ENCODE results near the gene LMX1B.
"Not testable (repeated sequence)": the region's sequence is repeated elsewhere in the genome, so short reads cannot be mapped to it uniquely, and the experiment has no call there.

LMX1B gene

DNA sequence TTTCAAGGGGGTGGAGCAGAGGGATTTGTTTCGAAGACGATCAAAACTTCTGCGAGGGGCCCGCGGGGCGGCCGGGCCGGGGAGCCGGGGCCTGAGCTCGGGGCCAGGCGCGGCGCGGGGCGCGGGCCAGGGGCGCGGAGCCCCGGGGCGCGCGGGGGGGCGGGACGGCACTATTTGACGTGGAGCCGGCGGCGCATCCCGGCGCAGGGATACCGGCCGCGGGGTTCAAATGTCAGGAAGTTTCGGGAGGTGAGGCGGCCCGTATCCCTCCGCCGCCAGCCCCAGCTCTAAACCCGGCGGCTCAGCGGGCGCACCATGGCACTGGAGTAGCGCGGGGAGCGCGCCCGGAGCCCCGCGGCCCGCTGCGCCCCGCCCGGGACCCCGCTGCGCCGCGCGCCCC lies at the start of gene LMX1B:
Gene LMX1B, plus strand, starts transcription at position 278 of the 400 bp plus-strand sequence. CDS start 522 bp downstream, outside the sequence.
- peak in 2 of 10 donors; percentile 40 to 68 for DNase-seq
- intact Hi-C loops (cut with DNase I) = loop anchor here (10.0 kb wide), 1 partner anchor 71 kb away; no protein-coding TSS in a partner anchor

DNA sequence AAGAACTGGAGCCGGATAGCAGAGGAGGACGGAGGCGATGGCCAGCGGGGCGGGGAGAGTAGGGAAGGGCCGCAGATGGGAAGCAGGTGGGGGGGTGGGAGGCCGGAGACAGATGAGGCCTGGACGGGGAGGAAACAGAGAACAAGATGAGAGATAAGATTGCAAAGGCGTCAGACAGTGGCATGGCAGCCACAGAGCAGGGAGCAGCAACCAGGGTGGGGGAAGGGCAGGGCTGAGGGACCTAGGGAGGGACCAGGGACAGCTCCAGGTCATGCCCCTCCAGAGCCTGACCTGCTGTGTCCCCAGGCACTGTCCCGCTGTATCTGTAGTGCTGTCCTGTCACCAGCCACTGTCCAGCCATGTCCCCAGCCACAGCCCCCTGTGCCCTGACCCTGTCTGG lies 49.6 kb upstream of the LMX1B start:
- intact Hi-C loops (cut with DNase I) = no loop called here
- DNase-seq = peak in 1 of 10 donors; percentile 63

DNA sequence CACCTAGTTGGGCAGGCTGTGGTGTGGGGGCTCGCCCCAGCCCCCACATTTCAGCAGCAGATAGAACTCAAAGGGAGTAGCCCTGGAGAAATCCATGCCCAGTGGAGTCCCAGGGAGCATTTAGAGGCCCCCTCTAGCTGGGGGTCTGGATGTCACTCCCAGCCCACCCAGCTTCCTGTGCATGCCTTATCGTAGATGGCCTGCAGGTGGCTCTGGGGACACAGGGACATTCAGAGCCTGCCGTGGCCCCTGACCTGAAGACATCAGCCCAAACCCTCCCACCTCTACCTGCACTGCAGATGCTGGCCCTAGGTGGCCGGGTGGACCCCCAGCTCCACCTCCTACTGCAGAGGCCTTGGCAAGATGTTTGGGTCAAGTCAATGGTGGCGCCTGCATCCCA lies 49.0 kb upstream of the LMX1B start:
- intact Hi-C loops (cut with DNase I) = no loop called here
- peak in 1 of 10 donors; percentile 32 for DNase-seq

DNA sequence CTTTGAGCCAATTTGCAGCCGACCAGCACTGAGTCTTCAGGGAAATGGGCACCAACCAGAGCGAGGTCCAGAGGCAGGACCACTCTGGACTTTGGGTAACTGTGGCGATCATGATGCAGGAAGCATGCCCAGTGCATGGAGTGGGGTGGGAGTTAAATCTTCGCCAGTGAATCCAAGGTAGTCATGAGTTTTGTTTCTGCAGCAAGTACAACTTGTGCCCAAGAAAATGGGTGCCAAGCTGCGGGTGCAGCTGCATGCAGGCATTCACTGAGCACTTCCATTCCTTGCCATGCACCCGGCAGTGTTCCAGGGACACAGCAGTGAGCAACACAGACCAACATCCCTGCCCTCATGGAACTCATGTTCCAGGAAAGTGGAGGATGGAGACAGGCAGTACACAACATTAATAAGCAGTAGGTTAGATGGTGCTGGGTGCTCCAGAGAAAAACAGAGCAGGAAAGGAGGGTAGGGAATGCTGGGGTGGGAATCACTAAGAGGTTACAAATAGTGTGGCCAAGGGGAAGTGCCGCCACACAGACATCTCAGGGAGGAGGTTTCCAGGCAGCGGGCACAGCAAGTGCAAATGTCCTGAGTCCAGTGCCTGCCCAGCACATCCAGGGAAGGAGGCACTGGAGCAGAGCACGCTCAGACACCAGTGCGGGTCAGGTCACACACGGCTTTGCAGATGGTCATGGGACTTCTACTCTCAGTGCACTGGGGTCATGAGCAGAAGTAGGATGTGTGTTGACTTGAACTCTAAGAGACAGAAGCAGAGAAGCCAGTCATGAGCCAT lies 48.2 kb upstream of the LMX1B start:
- peak in 1 of 10 donors; percentile 45 for DNase-seq
- intact Hi-C loops (cut with DNase I) = no loop called here

DNA sequence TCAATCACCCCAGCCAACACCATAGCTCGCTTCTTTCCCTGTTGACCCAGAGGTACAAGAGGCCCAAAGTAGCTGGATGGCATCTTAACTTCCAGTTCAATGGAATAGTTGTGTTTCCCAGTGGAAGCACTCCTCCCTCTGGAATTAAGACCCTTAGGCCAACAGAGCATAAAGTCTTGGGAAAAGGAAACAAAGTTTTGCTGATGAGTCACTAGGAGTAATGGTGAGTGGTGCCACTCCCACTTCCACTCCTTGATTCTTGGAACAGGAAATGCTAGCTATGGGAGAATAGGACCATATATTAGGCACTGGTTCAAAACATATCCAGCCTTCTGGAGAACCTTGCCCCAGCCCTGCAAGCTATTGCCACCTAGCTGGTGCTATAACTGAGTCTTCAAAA lies 44.7 kb upstream of the LMX1B start:
- intact Hi-C loops (cut with DNase I) = no loop called here
- DNase-seq = no peak

DNA sequence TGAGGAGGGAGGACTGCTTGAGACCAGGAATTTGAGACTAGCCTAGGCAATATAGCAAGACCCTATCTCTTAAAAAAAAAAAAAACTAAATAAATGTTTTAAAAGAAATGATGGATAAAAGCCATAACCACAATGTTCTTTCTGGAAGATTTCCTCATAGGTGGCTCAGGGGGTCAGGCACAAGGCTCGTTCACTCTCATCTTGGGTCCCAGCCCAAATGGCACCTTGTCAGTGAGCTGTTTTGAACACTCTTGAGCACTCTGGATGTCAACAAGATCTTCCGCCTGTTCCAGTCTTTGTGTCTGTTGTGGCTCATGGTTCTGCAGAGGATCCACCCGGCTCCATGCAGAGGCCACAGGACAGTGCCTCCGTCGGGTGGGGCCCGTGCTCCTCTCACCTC lies 35.7 kb upstream of the LMX1B start:
- no peak for DNase-seq

DNA sequence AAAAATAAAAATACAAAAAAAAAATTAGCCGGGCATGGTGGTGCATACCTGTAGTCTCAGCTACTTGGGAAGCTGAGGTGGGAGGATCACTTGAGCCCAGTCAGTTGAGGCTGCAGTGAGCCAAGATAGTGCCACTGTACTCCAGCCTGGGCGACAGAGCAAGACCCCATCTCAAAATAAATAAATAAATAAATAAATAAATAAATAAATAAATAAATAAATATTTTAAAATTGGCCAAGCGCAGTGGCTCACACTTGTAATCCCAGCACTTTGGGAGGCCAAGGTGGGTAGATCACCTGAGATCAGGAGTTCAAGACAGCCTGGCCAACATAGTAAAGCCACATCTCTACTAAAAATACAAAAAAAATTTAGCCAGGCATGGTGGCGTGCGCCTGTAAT lies 33.4 kb upstream of the LMX1B start:
- intact Hi-C loops (cut with DNase I) = not testable (repeated sequence)

More for the DNA sequence above, 35.7 kb upstream of the LMX1B start:
- intact Hi-C loops (cut with DNase I) = no loop called here

DNA sequence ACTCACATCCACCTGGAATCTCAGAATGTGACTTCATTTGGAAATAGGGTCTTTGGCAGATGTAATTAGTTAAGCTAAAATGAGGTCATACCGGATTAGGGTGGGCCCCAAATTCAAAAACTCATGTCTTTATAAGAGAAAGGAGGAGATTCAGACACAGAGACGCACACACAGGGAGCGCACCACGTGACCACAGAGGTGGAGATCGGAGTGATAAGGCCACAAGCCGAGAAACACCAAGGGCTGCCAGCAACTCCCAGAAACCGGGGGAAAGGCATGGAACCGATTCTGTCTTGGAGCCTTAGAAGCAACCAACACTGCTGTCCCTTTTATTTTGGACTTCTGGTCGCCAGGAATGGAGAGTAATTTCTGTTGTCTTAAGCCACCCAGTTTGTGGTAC lies 31.8 kb upstream of the LMX1B start:
- peak in 2 of 10 donors; percentile 27 to 40 for DNase-seq
- intact Hi-C loops (cut with DNase I) = no loop called here

More for the DNA sequence above, 33.4 kb upstream of the LMX1B start:
- peak in 1 of 10 donors; percentile 31 for DNase-seq

DNA sequence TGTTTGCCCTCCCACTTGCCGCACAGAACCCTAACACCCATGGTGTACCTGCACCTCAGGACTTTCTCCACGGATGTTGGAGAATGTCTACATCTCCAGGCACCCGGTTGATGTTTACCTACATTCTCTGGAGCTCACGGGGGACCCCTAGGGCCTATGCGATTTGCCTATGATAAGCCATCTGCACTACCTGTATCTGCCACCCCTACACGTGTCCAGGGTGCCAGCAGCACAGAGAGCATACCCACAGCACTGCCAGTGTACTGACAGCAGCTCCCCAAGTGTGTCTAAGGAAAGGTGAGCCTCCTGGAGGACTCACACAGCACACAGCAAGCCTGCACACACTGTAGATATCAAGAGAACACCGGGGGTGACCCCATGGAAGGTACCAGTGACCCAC lies 31.3 kb upstream of the LMX1B start:
- peak in 2 of 10 donors; percentile 11 to 30 for DNase-seq
- intact Hi-C loops (cut with DNase I) = no loop called here

DNA sequence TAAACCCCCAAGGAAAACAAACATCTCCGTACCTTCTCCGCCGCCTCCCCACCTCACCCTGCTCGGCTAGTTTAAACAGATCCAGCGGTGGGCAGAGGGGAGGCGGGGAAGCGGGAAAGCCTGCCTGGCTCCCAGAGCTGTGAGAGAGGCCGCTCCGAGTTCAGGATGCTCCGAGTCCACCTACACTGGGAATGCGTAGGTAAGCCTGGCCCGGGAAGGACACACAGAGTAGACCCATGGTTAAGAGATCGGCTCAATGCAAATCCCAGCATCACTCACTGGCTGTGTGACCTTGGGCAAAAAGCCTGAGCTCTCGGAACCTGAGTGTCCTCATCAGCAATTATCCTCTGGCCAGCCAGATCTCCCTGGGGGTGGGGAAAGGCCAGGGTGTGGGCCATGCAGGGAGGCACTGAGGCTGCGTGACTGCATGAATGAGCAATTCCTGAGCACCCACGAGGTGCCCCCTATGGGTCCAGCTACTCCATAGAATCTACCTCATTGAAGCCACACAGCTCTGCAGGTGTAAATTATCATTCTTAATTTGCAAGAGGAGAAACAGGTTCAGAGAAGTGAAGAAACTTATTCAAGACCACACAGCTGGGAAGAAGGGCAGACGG lies 30.5 kb upstream of the LMX1B start:
- intact Hi-C loops (cut with DNase I) = no loop called here

DNA sequence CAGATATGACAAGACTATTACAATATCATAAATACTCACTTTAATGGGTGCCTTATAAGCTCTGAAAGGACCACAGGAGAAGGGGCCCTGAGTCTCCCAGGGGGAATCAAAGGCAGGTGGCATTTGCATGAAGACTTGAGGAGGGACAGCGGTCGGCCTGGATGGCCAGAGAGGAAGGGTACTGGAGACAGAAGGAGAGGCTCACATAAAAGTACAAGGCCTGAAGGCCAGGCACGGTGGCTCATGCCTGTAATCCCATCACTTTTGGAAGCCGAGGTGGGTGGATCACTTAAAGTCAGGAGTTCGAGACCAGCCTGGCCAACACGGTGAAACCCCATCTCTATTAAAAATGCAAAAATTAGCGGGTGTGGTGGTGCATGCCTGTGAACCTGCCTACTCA lies 29.1 kb upstream of the LMX1B start:
- peak in 2 of 10 donors; percentile 18 to 49 for DNase-seq
- intact Hi-C loops (cut with DNase I) = no loop called here

More for the DNA sequence above, 30.5 kb upstream of the LMX1B start:
- peak in 2 of 10 donors; percentile 62 to 82 for DNase-seq

DNA sequence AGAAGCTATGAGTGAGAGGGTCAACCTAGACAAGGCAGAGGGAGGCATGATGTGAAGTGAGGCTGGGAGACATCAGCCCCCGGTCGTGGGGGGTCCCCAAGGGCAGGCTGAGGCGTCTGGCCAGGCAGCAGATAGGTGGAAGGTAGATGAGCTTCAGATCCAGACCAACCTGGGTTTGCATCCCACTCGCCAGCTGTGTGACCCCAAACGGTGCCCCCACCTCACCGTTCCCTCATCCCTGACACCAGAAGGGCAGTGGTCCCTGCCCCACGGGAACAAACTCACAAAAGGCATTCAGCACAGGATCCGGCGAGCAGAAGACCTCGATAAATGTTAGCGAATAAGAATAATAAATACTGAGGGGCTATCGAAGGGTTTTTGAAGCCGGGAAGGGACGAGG lies 27.5 kb upstream of the LMX1B start:
- peak in 2 of 10 donors; percentile 57 to 67 for DNase-seq
- intact Hi-C loops (cut with DNase I) = no loop called here

DNA sequence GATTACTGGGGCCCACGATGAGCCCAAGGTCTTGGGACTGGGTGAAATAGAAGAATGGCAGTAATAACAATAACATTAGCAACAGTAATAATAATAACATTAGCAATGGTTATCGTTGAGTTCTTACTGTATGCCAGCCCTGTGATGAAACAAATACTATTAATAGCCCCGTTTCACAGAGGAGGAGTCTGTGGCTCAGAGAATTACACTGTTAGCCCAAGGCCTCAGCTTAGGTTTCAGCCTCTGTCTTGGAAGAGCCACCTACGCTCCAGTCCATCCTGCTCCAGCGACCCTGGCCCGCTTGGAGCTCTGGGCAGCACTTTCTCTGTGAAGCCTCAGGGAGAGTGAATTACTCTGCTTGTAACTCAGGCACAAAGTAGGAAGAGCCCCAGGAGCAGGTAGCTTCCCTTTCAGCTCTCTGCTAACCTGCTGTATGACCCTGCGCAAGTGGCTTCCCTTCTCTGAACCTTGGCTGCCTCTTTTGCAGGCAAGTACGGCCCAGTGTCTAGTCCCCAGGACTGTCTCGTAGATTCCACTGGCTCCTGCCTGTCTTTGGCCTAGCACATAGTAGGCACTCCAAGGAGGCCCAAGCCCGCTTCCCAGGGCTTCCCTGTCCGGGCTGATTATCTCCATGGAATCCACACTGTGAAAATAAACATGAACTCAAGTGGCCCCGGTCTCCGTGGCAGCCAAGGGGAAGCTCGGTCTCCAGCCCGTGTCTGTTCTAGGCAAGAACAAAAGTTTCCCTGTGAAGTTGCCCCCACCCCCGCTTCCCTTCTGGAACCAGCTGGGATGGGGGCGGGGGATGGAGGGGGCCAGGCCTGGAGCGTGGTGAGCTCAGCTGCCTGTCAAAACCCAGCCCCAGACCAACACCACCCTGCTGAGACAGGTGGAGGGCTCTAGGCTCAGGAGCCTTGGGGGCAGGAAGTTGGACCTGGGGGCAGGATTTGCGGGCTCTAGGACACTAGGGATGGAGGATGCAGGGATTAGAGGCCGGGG lies 26.2 kb upstream of the LMX1B start:
- peak; percentile 44 to 95 (median 74) for DNase-seq

DNA sequence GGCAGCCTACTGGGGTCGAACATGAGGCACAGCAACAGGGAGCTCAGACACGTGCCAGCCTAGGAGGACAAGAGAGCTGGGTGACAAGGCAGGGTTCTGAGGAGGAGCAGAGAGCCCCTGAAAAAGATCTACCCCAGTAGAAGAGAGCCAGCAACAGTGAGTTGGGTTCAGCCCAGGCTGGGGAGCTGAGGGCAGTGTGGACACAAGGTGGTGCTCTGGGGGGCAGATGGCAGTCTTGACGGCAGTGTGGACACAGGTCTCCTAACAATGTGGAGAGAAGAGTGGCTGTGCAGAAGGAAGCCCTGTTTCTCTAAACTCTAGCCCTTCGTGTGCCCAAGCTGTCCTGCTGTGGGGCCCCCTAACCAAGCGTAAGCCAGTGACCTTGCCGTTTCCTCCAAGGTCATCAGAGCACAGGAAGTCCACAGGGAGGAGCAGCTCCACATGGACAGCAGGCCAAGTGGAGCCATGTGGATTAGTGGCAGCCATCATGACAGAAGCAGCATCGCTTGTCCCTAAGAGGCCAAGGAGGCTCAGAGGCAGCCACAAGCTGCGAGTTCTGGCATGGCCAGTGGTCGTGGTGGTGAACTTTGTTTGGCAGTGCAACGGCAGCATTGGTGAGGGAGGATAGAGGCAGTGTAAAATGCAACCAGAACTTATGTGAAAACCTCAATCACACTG lies 25.1 kb upstream of the LMX1B start:
- intact Hi-C loops (cut with DNase I) = no loop called here
- peak in 2 of 10 donors; percentile 61 to 63 for DNase-seq

More for the DNA sequence above, 26.2 kb upstream of the LMX1B start:
- intact Hi-C loops (cut with DNase I) = no loop called here

DNA sequence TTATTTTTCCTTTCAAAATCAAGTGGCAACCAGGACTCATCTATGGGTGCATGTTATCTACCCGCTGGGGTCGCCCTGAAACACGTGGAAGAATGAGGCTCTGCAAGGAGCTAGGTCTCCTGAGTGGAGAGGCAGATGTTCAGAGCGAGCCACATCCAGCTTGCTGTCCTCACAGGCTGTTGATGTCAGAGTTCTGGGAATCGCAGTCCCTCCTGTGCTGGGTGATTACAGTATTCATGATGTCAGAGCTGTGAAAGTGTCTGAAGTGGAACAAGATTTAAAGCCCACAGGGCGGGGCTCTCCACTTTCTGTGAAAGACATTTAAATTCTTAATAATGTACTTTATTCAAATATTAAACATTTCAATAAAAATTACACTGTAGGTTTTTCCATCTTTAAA lies 24.4 kb upstream of the LMX1B start:
- peak in 2 of 10 donors; percentile 29 to 38 for DNase-seq
- intact Hi-C loops (cut with DNase I) = no loop called here

DNA sequence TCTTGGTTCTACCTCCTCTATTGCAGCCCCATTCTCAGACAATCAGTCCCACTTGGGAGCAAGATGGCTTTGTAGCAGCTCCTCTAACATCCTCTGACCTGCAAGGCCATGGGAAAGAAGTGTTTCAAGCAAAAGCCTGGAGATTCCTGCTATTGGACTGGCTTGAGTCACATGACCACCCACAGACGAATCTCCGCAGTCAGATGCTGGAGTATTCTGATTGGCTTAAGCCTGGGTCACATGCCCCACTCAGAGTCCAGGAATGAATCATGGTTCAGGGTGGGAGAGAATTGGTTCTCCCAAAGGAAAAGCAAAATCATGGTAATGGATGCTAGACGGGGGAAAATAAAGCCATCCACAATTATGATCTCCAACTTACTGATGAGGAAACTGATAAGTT lies 22.6 kb upstream of the LMX1B start:
- intact Hi-C loops (cut with DNase I) = no loop called here
- peak in 1 of 10 donors; percentile 5 for DNase-seq

DNA sequence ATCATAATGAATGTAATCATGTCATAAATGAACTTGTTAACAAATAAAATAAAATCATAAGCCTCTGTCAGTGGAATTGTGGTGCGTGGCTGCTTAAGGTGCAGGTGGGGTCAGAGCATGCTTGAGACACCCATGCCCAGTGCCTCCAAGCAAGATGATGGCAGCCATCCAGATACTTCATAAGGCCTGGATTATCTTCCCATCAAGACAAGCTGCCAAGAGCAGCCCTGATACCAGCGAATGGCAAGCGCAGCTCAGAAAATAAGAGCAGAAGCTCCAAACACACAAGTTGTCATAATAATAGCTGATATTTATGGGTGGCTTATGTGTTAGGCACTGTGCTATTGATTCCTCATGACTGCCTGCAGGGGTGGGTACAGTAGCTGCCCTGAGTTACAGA lies 21.8 kb upstream of the LMX1B start:
- peak in 2 of 10 donors; percentile 11 to 27 for DNase-seq

DNA sequence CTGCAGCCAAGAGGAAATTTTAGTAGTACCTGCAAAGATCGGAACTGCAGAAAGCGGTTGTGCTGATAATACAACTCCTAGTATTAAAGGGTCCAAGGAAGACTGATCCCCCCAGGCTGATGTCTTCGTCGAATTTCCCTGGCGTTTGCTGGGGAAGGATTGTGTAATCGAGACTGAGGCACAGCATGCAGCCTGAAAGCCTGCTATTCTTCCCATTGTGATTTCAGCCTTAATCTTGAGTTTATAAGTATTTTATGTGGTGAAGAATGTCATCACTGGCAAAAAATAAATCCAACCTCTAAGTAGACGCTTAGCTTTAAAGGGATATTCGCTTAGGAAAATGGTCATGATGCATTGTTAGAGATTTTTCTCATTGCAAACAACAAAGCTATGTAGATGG lies 21.3 kb upstream of the LMX1B start:
- intact Hi-C loops (cut with DNase I) = no loop called here
- DNase-seq = peak in 1 of 10 donors; percentile 12

More for the DNA sequence above, 21.8 kb upstream of the LMX1B start:
- intact Hi-C loops (cut with DNase I) = no loop called here

DNA sequence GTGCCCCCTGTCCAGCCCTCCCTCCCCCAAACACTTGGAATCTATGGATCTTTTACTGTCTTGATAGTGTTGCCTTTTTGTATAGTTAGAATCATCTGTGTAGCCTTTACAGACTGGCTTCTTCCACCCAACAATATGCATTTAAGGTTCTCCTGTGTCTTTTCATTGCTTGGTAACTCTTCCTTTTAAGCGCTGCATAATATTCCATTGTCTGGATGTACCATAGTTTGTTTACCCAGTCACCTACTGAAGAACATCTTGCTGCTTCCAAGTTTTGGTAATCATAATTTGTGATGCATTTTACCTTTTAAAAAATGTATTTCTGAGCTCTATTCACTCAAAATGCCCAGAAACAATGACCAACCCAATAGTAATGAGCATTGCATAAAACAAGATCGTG lies 17.7 kb upstream of the LMX1B start:
- no peak for DNase-seq
- intact Hi-C loops (cut with DNase I) = no loop called here

All from posterior cingulate gyrus (tissue), 11 donors.